Fibroblast of mammary gland (primary cell): ENCODE data around the gene GRK5.

Experiments
- DNase-seq: peaks from one replicate; pipeline ENCODE4 v3.0.0-alpha.2; 2010; ENCODE audit warnings: low read depth
- H3K4me3 ChIP-seq: 2 replicates; pipeline ENCODE4 v1.5.1; 2011; ENCODE audit warnings: low read depth, mild to moderate bottlenecking, low read length, moderate library complexity; ENCODE audit not compliant: control insufficient read depth
- TF ChIP-seq, protein P1 (sequence below): conservative IDR thresholded peaks from 2 replicates; pipeline ENCODE4 v1.5.1; 2011; ENCODE audit warnings: low read depth, low read length, inconsistent platforms; ENCODE audit not compliant: control insufficient read depth, insufficient read depth

GRK5 gene

DNA sequence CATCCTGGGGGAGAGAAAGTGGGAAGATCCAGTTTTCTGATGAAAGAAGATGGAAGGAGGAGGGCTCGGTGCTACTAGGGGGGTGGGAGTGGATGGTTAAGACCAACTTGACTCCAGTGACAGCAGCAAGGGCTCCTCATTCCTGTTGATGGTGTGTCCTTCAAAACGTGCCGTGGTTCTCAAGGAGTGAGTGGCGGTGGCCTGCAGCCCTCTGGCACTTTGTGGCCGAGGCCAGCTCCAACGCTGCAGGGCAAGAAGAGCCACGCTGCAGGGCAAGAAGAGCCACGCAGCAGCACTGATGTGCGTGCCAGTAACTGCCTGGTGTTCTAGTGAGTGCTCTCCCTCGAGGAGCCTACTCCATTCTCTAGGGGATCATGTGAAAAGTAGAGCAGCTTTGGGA lies 72.1 kb downstream of the GRK5 start:
- DNase-seq = no peak
- H3K4me3 ChIP-seq = no peak overlapping the region
- TF ChIP-seq, protein P1, sequence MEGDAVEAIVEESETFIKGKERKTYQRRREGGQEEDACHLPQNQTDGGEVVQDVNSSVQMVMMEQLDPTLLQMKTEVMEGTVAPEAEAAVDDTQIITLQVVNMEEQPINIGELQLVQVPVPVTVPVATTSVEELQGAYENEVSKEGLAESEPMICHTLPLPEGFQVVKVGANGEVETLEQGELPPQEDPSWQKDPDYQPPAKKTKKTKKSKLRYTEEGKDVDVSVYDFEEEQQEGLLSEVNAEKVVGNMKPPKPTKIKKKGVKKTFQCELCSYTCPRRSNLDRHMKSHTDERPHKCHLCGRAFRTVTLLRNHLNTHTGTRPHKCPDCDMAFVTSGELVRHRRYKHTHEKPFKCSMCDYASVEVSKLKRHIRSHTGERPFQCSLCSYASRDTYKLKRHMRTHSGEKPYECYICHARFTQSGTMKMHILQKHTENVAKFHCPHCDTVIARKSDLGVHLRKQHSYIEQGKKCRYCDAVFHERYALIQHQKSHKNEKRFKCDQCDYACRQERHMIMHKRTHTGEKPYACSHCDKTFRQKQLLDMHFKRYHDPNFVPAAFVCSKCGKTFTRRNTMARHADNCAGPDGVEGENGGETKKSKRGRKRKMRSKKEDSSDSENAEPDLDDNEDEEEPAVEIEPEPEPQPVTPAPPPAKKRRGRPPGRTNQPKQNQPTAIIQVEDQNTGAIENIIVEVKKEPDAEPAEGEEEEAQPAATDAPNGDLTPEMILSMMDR = no peak

DNA sequence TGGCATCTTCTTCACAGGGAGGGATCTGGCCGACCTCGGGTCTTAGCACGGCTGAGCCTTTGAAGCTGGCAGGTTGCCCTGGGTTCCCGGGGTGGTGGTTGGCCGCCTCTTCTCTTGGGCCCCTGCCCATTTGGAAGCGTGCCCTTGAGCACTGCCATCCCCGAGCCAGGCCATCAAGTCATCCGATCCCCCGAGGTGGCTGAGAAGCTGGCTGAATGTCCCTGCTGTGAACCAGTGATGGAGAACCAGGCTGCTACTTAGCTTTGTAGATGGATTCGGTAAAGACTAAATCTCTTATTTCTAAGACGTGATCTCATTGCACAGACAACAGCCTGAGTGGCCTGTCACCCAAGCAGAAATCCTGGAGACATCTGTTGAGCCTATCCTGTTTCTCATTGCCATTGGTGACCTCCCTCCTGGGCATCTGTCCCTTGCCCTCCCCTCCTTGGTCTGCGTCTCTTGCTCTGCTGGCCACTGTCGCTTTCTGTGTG lies 74.3 kb downstream of the GRK5 start:
- H3K4me3 ChIP-seq = no peak overlapping the region
- peak; percentile 6 for DNase-seq
- TF ChIP-seq, protein P1 = no peak

DNA sequence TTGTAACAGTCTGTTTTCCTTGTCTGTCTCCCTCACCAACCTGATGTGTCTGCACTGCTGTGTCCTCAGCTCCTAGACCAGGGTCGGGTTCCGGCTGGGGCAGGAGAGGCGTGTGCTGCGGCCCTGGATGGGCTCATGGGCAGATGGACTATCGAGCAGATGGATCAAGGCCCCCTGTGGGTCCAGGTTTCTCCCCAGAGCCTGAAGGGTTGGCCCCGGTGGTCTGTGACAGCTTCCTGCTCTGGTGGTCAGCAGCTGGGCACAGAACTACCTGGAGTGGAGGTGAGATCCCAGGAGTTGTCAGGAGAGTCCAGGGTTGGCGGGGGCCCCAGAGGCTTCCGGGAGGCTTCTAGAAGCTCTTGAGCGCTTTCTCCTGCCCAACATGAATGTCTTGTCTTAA lies 75.1 kb downstream of the GRK5 start:
- TF ChIP-seq, protein P1 = no peak
- no peak for DNase-seq
- no peak overlapping the region for H3K4me3 ChIP-seq

DNA sequence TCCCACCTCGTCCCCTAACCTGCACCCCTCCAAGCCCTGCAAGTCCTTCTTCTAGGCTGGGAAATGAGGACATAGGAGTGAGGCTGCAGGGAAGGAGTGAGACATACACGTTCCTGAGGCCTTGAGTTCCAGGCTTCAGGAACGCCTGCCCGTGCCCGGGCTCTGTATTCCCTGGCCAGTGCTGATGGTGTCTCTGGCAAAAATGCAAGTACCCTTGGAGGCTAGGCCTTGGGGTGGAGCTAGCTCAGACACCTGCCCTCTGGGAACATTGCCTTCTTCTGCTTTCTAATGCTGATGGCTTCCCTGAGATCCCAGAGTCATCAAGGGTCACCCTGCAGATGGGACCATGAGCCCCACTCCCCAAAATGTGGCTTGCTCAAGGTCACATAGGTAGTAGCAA lies 76.0 kb downstream of the GRK5 start:
- TF ChIP-seq, protein P1 = no peak
- DNase-seq = no peak
- H3K4me3 ChIP-seq = no peak overlapping the region

DNA sequence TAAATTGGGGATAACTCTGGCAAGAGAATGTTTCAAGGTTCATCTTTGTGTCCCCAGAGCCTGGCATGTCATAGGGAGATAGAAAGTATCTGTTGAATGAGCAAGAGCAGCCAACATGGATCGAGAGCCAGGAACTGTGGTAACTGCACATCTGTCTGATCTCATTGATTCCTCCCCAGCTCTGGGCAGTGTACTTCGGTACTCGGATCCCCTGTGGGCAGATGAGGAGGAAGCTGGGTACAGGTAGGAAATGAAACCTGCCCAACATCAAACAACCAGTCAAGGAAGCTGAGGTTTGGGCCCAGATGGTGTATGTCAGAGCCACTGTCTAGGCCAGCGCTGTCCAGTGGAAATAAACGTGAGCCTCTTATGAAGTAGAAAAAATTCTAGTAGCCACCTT lies 76.4 kb downstream of the GRK5 start:
- H3K4me3 ChIP-seq = no peak overlapping the region
- no peak for DNase-seq
- TF ChIP-seq, protein P1 = no peak

DNA sequence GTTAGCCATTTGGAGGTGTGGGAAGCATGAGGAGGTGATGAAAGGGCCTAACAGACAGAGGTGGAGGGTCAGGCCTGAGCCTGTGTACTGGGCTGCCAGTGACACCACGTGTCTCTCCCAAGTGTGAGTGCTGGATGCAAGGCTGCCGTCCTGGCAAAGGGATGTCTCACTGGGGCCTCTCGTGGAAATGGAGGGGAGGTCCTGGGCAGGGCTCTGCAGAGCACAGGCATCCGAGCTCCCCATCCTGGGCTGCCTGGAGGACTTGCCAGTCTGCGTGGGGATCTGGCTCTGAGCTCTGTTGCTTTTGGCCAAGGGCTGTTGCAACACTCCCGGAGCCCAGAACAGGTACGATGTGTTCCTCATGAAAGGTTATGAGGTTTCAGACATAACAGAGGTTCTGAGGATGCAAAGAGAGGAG lies 77.3 kb downstream of the GRK5 start:
- no peak overlapping the region for H3K4me3 ChIP-seq
- no peak for DNase-seq
- TF ChIP-seq, protein P1 = no peak

DNA sequence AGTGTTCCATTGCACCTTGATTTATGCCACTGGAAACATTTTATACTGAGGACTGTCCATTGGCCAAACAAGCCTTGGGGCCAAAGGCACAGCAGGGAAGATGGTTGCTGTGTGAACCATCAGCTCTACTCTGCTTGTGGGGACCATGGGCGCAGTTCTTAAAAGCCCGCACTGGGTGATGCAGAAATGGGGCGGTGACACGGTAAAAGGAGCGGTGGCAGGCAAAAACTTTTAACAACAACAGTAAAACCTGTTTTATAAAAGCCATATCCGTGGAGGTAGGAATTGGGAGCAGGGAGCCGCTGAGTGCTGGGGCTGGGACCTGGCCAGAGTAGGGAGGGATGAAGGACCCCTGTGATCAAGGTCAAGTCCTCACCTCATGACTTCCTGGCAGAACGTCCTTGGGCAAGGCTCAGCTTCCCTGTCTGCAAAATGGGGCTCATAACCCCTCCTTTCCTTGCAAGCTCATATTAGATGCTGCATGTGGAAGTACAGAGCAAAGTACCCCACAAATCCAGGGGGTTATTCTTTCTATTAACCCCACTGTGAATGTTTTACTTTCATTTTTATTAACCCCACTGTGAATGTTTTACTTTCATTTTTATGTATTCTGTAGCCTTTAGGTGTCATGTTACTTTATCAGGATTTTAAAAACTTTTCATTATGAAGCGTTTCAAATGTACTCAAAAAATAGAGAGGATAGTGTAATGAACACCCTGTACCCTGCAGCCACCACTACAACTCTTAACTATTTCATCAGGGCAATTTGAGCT lies 78.3 kb downstream of the GRK5 start:
- TF ChIP-seq, protein P1 = no peak
- no peak for DNase-seq
- no peak overlapping the region for H3K4me3 ChIP-seq
